Endothelial cell of hepatic sinusoid (primary cell): ENCODE measurements around the gene ZNF329.
"Not testable (repeated sequence)": the region's sequence is repeated elsewhere in the genome, so short reads cannot be mapped to it uniquely, and the experiment has no call there.

Experiments used
- in situ Hi-C: cut with HindIII; loops from 2 replicates; pipeline ENCODE4 v1.10.0; 2017; ENCODE audit warnings: low sequenced_read_pairs

ZNF329 gene

GRCh38 chr19:58150328-58150921 lies at the start of gene ZNF329:
Gene ZNF329, minus strand, starts transcription at chr19:58150789. Its CDS starts 21,286 bp downstream, at chr19:58129503.
- in situ Hi-C loops: no loop called here

GRCh38 chr19:58196901-58197616 lies 46.5 kb upstream of the ZNF329 start:
- in situ Hi-C loops: no loop called here

GRCh38 chr19:58183817-58184215 lies 33.2 kb upstream of the ZNF329 start:
- in situ Hi-C loops: no loop called here

DNA sequence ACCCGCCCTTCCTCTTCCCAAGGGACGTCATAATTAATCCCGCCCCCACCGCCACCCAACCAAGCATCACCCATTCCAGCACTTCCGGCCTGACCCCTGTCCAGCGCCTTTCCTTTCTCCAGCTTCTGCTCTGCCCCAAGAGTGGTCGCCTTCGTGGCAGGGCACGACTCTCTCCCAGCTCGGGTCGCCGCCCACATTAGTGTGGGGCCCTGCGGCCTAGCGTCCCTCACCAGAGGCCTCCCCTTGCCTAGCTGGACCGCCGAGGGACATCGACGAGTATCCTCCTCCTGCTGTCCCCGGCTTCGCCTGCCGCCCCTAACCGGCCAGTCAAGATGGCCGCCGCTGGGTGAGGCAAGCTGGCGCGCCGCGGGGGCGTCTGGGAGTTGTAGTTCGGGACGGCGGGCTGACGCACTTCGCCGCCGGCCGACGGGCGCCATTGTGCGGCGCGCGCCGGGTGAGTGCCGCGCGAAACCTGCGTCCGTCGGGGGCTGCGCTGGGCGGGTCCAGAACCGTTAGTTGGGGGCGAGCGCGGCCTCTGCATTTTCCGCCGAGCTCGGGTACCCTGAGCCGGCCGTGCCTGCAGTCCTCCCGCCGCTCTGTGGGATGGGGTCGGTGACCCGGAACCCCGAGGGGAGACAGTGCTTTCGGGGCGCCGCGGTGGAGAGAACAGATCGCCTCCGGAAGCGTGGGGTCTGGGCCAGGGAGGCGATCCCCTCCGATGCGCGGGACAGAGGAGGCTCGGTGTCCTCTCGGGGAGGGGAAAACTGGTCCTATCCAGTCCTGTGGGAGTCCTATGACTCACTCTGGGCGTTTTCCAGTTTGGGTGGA lies 32.6 kb upstream of the ZNF329 start, which contains the start of gene ZNF274:
ZNF274 (plus strand) TSS at position 73 of the 828 bp plus-strand sequence. CDS start 905 bp downstream, outside the sequence.
- in situ Hi-C loops: no loop called here

DNA sequence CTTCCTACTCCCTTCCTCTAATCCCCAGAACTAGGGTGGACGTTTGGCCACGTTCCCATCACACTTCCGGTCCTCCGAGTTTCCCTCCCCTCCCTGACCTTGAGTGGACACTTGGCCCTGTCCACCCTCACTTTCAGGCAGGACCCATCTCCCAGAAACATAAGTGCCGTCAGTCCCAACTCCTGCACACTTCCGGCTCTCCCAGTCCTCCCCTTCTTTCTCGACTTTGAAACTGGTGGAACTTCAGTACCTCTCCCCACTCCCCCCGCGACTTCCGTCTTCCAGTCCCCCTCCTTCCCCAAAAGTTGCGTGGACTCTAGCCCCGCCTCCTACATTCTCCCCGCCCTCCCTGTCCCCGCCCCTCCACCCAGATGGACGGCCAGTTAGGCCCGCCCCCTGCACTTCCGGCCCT lies 32.0 kb upstream of the ZNF329 start:
- in situ Hi-C loops: no loop called here

DNA sequence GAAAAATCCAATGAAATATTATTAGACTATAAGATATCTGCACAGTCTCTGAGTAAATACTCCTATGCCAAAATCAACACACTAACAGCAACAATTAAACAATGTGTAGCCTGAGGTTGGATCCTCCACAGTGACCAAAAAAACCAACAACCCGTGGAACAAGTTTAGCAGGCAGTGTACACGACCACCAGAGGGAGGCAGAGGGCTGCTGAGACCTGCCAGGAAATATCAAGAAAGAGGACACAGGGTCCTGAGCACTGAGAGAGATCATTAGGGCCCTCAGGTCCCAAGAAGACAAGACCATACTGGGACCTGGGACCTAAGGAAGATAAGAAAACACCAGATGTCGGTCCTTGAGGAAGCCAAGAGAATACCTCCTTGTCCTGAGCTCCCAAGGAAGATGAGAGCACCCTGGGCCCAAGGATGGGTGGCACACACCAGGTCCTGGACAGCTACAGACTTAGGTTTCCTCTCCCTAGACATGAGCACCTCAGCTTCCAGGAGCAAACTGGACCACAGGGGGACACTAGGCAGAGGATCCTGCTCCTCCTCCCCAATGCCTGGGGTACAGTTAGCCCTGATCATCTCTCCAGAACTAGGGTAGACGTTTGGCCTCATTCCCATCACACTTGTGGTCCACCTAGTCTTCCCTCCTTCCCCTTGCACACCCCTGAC lies 31.4 kb upstream of the ZNF329 start:
- in situ Hi-C loops: no loop called here

DNA sequence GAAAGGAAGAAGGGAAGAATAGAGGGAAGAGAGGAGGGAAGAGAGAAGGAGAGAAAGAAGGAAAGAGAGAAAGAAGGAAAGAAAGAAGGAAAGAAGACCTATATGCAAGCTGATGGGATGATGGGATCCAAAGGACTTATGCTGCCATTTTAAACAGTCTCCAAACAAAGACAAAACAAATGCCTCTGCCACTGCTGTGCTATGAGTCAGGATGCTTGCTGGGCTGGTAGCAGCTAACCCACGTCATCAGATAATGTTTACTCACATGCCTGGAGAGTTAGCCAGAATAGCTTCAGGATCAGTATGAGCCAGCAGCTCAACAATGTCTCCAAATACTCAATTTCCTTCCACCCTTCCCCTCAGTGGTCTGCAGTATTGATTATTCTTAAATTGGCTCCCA lies 20.3 kb upstream of the ZNF329 start:
- in situ Hi-C loops: no loop called here

- in situ Hi-C loops: loop anchor here (5.0 kb wide), 1 partner anchor 64 kb away; no protein-coding TSS in a partner anchor
Measured at GRCh38 chr19:58166708-58167280, 16.2 kb upstream of the ZNF329 start.

GRCh38 chr19:58166268-58166667 lies 15.7 kb upstream of the ZNF329 start:
- in situ Hi-C loops: loop anchor here (5.0 kb wide), 1 partner anchor 64 kb away; no protein-coding TSS in a partner anchor

- in situ Hi-C loops: no loop called here
Measured at GRCh38 chr19:58157045-58157728, 6.6 kb upstream of the ZNF329 start.

GRCh38 chr19:58154679-58155648 lies 4.4 kb upstream of the ZNF329 start:
- in situ Hi-C loops: no loop called here

DNA sequence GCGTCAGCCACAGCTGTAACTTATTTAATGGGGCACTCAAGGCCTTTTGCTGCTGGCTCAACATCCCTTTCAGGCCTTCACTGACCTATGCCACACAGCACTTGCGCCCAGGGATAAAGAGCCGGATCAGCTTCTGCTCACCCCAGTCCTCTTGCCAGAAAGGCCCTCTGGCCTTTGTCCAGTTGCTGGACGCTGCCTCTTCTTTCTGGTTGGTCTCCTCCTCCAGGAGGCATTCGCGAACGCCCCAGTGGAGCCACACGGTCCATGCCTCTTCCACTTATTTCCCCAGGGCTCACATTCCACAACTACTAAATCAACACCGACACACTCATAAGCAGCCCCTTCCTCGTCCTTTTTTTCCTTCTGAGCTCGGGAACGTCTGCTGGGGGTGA lies 3.7 kb upstream of the ZNF329 start:
- in situ Hi-C loops: no loop called here

GRCh38 chr19:58153386-58153785 lies 2.8 kb upstream of the ZNF329 start:
- in situ Hi-C loops: no loop called here

DNA sequence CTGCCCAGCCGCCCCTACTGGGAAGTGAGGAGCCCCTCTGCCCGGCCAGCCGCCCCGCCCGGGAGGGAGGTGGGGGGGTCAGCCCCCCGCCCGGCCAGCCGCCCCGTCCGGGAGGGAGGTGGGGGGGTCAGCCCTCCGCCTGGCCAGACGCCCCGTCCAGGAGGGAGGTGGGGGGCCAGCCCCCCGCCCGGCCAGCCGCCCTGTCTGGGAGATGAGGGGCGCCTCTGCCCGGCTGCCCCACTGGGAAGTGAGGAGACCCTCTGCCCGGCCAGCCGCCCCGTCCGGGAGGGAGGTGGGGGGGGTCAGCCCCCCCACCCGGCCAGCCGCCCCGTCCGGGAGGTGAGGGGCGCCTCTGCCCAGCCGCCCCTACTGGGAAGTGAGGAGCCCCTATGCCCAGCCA lies 3.1 kb downstream of the ZNF329 start:
- in situ Hi-C loops: not testable (repeated sequence)

- in situ Hi-C loops: no loop called here
Measured at GRCh38 chr19:58145849-58146248, 4.7 kb downstream of the ZNF329 start.

DNA sequence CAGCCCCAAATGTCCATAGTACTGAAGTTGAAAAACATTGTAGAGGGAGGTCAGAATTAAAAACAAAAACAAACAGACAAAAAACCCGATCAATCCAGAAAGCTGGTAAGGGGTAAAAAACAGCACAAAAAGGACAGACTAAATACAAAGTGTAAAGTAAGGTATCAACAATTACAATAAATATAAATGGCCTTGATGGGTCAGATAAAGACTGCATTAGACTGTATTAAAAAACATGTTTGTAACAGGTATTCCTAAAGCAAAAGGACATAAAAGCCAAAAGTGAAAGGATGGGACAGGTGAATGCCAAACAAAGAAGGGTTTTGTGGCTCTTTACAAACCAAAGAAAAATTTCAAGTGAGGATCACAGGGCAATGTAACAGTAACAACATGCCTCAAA lies 16.3 kb downstream of the ZNF329 start:
- in situ Hi-C loops: no loop called here

DNA sequence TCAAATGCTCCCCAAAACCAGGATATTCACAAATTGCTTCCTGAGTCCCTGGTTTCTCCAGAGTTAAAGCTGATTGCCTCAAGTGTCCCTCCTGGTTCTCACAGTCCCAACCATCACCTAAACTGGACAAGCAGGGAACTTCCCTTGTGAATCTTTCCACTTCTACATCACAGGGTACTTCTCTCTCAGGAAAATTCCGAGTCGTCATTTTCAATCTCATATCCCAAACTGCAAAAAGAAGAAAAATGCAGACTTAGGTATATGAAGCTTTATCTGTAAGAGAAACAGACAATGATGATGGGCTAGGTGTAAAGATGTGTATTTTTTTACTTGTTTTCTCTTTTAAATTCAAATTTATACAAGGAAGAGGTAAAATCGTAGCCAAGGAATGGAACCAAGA lies 21.3 kb downstream of the ZNF329 start:
- in situ Hi-C loops: no loop called here

GRCh38 chr19:58128041-58128685 lies 22.4 kb downstream of the ZNF329 start:
- in situ Hi-C loops: no loop called here
